Keratinocyte (primary cell): Measurements from ENCODE around the gene ALOXE3. TPM values are rescaled to one million over a fixed set of nuclear protein-coding genes. Genes with fewer than 3 reads are reported as not detected.

Source experiments
- DNase-seq: peaks from one replicate; pipeline ENCODE4 v3.0.0-alpha.2; 2011; ENCODE audit warnings: low read depth, missing footprints, low spot score
- FAIRE-seq: peaks from 2 replicates; lab custom pipeline; 2011; peaks lifted over from hg19 to GRCh38; lab: Jason Lieb, UNC
- H2AFZ ChIP-seq: 2 replicates; pipeline ENCODE4 v1.6.0; 2012; ENCODE audit warnings: low read length, control low read depth, inconsistent platforms; ENCODE audit not compliant: control insufficient read depth
- H3K27ac ChIP-seq: 2 replicates; pipeline ENCODE4 v1.5.1; 2011; ENCODE audit warnings: low read length; ENCODE audit not compliant: control insufficient read depth, insufficient read depth
- H3K27me3 ChIP-seq: 3 replicates; pipeline ENCODE4 v1.6.0; 2011; ENCODE audit warnings: low read length; ENCODE audit not compliant: control insufficient read depth, insufficient read depth; ENCODE audit errors: extremely low read depth
- H3K36me3 ChIP-seq, 2 experiments: 2 replicates in 1 of 2; 3 replicates in 1 of 2; pipeline ENCODE4 v1.5.1; 2011; ENCODE audit warnings: low read length in 2 of 2, mild to moderate bottlenecking in 1 of 2; ENCODE audit not compliant: control insufficient read depth in 2 of 2, insufficient read depth in 2 of 2; ENCODE audit errors: extremely low read depth in 1 of 2
- H3K4me1 ChIP-seq: 3 replicates; pipeline ENCODE4 v1.5.1; 2011; ENCODE audit warnings: low read length; ENCODE audit not compliant: control insufficient read depth, insufficient read depth; ENCODE audit errors: extremely low read depth
- H3K4me2 ChIP-seq: 3 replicates; pipeline ENCODE4 v1.6.0; 2011; ENCODE audit warnings: low read depth, low read length; ENCODE audit not compliant: control insufficient read depth, insufficient read depth; ENCODE audit errors: extremely low read depth
- H3K4me3 ChIP-seq, 3 experiments: fragments of 200-600 bp in 1 of 3; sonication (generic) in 1 of 3; 2 replicates in 2 of 3; 3 replicates in 1 of 3; pipeline ENCODE4 v1.5.1; 2011 to 2016; ENCODE audit warnings: low read length in 3 of 3, mild to moderate bottlenecking in 3 of 3, control low read depth in 2 of 3, inconsistent platforms in 1 of 3, low read depth in 1 of 3, mixed read lengths in 1 of 3, mixed run types in 1 of 3, moderate library complexity in 1 of 3; ENCODE audit not compliant: control insufficient read depth in 2 of 3, insufficient read depth in 2 of 3; ENCODE audit errors: extremely low read depth in 1 of 3
- H3K79me2 ChIP-seq: 2 replicates; pipeline ENCODE4 v1.6.0; 2012; ENCODE audit warnings: low read length; ENCODE audit not compliant: control insufficient read depth, insufficient read depth
- H3K9ac ChIP-seq: 3 replicates; pipeline ENCODE4 v1.6.0; 2011; ENCODE audit warnings: low read length; ENCODE audit not compliant: control insufficient read depth, insufficient read depth; ENCODE audit errors: extremely low read depth
- H3K9me1 ChIP-seq: 3 replicates; pipeline ENCODE4 v1.6.0; 2011; ENCODE audit warnings: low read length; ENCODE audit not compliant: control insufficient read depth, insufficient read depth; ENCODE audit errors: extremely low read depth
- H3K9me3 ChIP-seq: 2 replicates; pipeline ENCODE4 v1.5.1; 2012; ENCODE audit warnings: low read depth, low read length; ENCODE audit not compliant: control insufficient read depth
- H4K20me1 ChIP-seq: 3 replicates; pipeline ENCODE4 v1.6.0; 2011; ENCODE audit warnings: low read length; ENCODE audit not compliant: control insufficient read depth, insufficient read depth; ENCODE audit errors: extremely low read depth
- CTCF ChIP-seq, 3 experiments: IDR thresholded peaks in 1 of 3; conservative IDR thresholded peaks in 1 of 3; optimal IDR thresholded peaks in 1 of 3; 2 replicates in 2 of 3; 3 replicates in 1 of 3; pipeline versions ENCODE3 to v1.5.1; 2011; ENCODE audit warnings: low read length in 3 of 3, mild to moderate bottlenecking in 3 of 3, moderate library complexity in 2 of 3, control low read depth in 1 of 3, inconsistent platforms in 1 of 3; ENCODE audit not compliant: insufficient read depth in 2 of 3; ENCODE audit errors: extremely low read depth in 1 of 3
- EZH2 ChIP-seq: IDR thresholded peaks from one replicate; pipeline ENCODE4 v1.6.1; 2012; ENCODE audit warnings: inconsistent platforms, mild to moderate bottlenecking, low read length, moderate library complexity
- dilution Hi-C: fragments of 300-500 bp; cut with MboI; formaldehyde crosslinking; loops from one replicate; pipeline ENCODE4 v1.7.0; 2020; ENCODE audit warnings: low sequenced_read_pairs; ENCODE audit not compliant: extremely low pct_ligation_motif_present
- polyA plus RNA-seq, 5 experiments: library from polyadenylated mRNA; depleted of rRNA in 3 of 5; stranded (reverse) in 3 of 5; stranded (forward) in 1 of 5; unstranded in 1 of 5; fragments of >200 nt; gene quantifications; 1 replicate in 1 of 5; 2 replicates in 3 of 5; 3 replicates in 1 of 5; pipeline versions ENCODE4 v1.2.1 to v1.2.3, GENCODE V29; 2011 to 2012; ENCODE audit warnings: missing spikeins in 2 of 5, low read depth in 1 of 5, low replicate concordance in 1 of 5

The ALOXE3 gene
- polyA plus RNA-seq, 1 donor (not counting 4 experiments of a cell fraction or from before 2014, with no cell fraction given), result 2.7 TPM

GRCh38 chr17:8087952-8088230, 30.4 kb downstream of the ALOXE3 start:
- no peak overlapping the region for H2AFZ ChIP-seq
- no peaks in the 10 kb centered on the region for H3K9me1 ChIP-seq
- H3K4me3 ChIP-seq, result no peak overlapping the region
- H3K27me3 ChIP-seq, result peaks cover 18% of the 10 kb centered on the region
- TF ChIP-seq CTCF (optimal IDR thresholded peaks at IDR 0.05 in 1 of 3, IDR thresholded peaks at IDR 0.05 in 1 of 3, conservative IDR thresholded peaks at IDR 0.05 in 1 of 3; ENCODE audit: extremely low read depth in 1 of 3, insufficient read depth in 2 of 3, low read length in 3 of 3) (no peak), EZH2 (no peak)
- H4K20me1 ChIP-seq, result no peaks in the 10 kb centered on the region
- no peaks in the 10 kb centered on the region for H3K36me3 ChIP-seq
- DNase-seq (no peak), FAIRE-seq (no peak)
- peaks cover 2% of the 10 kb centered on the region for H3K4me1 ChIP-seq
- no peak overlapping the region for H3K9ac ChIP-seq
- H3K9me3 ChIP-seq, result no peaks in the 10 kb centered on the region
- H3K27ac ChIP-seq, result no peak overlapping the region
- dilution Hi-C loops, result no loop called here
- no peaks in the 10 kb centered on the region for H3K79me2 ChIP-seq
- H3K4me2 ChIP-seq, result no peak overlapping the region

GRCh38 chr17:8087075-8087951, 31.0 kb downstream of the ALOXE3 start, which contains the start of gene ALOX12B:
ALOX12B (minus strand) TSS chr17:8087716; CDS start chr17:8087442, 274 bp downstream.
- Histone ChIP-seq H3K4me1 (peaks cover 2% of the 10 kb centered on the region), H3K4me2 (no peak within 1 kb of the TSS), H3K9me3 (no peaks in the 10 kb centered on the region), H3K4me3 (no peak within 1 kb of the TSS), H3K27ac (no peak within 1 kb of the TSS), H3K9me1 (no peaks in the 10 kb centered on the region), H4K20me1 (no peaks in the 10 kb centered on the region), H3K79me2 (no peaks in the 10 kb centered on the region), H3K27me3 (peaks cover 12% of the 10 kb centered on the region), H2AFZ (no peak within 1 kb of the TSS), H3K36me3 (no peaks in the 10 kb centered on the region), H3K9ac (no peak within 1 kb of the TSS)
- TF ChIP-seq EZH2, result no peak
- TF ChIP-seq CTCF (optimal IDR thresholded peaks at IDR 0.05 in 1 of 3, IDR thresholded peaks at IDR 0.05 in 1 of 3, conservative IDR thresholded peaks at IDR 0.05 in 1 of 3; ENCODE audit: extremely low read depth in 1 of 3, insufficient read depth in 2 of 3, low read length in 3 of 3), result no peak
- no peak for FAIRE-seq
- no peak for DNase-seq
- dilution Hi-C loops, result no loop called here
